GM19351 (cell line): Measurements from ENCODE around the gene USP32.
"Not testable (repeated sequence)": the region's sequence is repeated elsewhere in the genome, so short reads cannot be mapped to it uniquely, and the experiment has no call there.

ENCODE experiments used
- ATAC-seq: cut with Tn5 transposase; IDR thresholded peaks from one replicate; pipeline ENCODE4 v1.9.1; 2021; ENCODE audit warnings: mild to moderate bottlenecking, moderate library complexity; ENCODE audit not compliant: unreplicated experiment

The USP32 gene

DNA sequence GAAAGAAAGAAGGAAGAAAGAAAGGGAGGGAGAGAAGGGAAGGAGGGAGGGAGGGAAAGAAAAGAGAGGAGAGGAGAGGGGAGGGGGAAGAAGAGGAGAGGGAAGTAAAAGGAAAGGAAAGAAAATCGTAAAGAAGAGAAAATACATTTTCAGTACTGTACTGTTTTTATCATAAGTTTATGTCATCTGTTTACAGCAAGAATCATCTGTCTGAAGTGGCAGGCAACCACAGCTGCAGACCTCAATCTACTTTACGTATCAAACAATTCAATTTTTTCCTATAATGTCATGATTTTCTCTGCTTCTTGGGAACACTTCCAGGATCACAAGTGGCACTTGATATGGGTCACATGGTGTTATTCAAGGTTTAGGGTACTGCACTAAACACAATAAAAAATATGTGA, 58.3 kb downstream of the USP32 start:
- ATAC-seq: no peak

DNA sequence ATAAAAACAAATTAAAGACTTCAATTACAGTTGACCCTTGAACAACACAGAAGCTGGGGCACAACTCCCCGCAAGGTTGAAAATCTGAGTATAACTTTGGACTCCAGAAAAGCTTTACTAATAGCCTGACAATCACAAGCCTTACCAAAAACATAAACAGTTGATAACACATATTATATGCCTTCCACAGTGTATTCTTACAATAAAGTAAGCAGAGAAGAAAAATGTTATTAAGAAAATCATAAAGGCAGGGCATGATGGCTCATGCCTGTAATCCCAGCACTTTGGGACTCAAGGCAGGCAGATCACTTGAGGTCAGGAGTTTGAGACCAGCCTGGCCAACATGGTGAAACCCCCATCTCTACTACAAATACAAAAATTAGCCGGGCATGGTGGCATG, 58.9 kb downstream of the USP32 start:
- ATAC-seq: not testable (repeated sequence)

DNA sequence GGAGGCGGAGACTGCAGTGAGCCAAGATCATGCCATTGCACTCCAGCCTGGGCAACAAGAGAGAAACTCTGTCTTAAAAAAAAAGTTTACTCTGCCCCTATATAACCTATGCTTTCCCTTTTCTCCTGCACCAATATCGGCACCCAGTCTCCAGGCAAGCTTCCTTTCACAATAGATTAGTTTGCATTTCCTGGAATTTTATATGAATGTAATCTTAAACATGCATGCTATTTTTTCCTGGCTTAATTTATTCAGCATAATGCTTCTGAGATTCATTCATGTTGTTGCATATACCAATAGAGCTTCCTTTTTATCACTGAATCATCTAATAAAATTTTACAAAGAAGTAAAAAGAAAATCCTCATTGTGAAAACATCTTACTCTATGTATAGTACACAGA, 59.4 kb downstream of the USP32 start:
- ATAC-seq: no peak

DNA sequence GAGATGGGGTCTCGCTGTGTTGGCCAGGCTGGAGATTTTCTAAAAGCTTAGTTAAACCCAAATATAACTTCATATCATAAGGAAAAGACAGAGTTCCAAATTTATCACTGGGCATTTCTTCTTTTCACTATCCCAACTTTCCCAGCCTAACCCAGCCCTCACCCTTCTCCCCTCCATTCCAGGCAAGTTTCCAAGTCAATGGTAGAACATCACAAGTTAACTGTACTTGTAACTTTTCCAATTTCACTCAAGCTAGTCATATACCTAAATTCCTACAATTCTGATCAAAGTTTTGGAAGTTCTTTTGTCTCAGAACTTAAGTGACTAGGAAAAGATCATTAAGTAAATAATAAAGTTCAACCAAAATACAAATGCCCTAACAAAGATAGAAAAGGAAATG, 61.2 kb downstream of the USP32 start:
- ATAC-seq: no peak

DNA sequence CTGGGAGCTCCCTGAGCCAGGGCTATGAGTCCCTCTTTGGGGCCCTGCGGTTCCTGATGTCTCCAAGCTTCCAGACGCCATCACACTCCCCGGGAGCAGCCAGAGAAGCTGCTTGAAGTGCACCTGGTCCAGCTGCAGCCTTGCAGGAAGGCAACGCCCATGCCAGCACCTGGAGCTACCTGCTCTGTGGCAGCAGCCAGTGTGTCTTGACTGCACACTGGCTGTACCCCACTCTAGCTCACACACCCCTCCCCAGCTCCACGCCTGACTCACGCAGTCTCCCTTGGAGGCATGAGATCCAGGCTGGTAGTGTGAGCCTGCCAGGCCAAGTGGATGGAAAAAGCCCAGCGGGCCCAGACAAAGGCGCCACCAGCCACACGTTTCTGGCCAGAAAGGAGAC, 63.3 kb downstream of the USP32 start:
- ATAC-seq: no peak

DNA sequence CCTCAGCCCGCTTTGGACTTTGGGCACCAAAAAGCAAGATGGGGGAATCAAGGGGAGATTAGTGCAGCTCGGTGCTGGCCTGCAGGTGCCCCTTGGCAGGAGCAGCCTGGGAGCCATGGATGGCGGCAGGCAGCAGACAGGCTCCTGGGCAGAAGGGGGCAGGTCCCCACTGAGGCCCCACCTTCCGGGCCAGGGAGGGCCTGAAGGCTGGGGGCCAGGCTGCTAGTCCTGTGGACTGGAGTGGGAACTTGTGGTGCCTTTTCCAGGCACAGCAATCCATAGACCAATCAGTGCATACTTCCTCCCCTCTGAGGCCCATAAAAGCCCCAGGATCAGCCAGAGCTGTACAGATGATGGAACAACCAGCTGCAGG, 64.0 kb downstream of the USP32 start:
- ATAC-seq: no peak

DNA sequence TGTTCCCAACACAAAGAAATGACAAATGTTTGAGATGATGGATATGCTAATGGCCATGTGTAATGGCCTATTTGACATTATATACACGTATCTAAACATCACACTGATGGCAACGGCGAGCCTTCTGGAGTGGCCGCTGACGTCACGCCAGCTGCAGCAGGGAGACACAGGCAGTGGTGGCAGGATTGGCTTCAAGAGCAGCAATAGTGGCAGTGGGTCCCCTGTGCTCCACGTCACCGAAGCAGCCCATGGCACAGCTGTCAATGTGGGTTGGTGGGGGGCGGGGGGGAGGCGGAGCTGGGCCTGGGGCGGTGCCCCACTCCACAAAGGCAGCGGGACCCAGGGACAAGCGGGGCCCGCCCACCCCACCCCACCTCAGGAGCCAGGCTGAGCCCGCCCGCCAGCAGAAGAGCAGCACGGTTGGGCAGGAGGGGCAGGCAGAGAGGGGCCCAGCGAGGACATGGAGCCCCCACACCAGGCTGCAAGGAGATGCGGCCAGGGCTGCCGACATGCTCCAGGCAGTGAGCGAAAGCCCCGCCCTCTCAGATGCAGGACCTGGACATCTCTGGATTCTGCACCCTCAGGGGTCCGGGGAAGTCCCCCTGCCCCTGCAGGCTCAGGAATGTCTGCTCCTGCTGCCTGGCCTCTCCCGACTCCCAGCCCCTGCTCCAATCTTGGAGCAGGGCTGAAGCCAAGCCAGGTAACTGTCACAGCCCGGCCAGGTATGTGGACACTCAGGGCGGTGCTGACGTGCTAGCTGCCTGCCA, 64.6 kb downstream of the USP32 start:
- ATAC-seq: no peak

DNA sequence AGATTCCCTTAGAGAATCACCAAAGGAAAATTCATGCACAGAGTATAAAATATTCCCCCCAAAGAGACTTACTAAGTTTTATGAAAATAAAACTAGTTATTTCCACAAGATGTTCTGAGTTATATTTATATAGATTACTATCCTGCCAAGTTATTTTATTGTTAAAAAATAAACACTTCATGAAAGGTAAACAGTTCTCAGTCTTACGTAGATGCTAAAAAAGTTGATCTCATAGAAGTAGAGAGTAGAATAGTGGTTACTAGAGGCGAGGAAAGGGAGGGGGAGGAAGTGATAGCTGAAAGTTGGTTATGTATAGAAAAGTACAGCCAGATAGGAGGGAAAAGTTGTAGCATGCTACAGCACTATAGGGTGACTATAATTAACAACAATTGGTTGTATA, 65.2 kb downstream of the USP32 start:
- ATAC-seq: no peak

DNA sequence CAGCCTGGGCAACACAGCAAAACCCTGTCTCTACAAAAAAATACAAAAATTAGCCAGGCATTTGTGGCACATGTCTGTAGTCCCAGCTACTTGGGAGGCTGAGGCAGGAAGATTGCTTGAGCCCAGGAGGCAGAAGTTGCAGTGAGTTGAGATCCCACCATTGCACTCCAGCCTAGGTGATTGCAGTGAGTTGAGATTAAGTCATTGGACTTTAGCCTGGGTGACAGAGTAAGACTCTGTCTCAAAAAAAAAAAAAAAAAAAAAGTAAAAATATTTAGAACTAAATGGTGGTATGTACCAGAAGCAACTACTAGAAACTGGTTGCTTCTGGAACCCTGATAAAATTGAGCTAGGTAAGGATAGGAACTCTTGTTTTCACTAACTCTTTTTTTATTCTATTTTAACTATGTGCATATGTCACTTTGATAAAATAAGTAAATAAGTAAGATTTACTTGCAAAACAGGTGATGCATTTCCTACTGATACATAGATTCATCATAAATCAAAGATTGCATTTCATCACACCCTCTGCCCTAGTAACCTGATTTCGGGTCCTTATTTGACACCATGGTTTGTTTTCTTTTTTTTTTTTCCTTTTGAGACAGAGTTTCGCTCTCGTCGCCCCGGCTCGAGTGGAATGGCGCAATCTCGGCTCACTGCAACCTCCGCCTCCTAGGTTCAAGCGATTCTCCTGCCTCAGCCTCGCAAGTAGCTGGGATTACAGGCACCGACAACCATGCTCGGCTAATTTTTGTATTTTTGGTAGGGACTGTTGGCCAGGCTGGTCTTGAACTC, 66.0 kb downstream of the USP32 start:
- ATAC-seq: no peak

DNA sequence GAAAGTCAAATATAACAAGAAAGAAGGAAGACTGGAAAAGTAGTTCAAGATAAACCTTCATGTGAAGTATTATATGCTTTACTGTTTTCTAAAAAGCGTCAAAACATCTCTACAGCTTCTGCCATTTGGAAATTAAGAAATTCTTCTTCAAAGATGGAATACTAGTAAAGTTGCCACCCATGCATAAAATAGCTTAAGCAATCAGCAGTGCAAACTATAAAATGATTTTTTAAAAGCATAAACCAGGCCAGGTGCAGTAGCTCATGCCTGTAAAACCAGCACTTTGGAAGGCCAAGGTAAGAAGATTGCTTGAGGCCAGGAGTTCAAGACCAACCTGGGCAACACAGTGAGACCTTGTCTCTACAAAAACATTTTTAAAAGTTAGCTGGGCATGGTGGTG, 68.2 kb downstream of the USP32 start:
- ATAC-seq: no peak

DNA sequence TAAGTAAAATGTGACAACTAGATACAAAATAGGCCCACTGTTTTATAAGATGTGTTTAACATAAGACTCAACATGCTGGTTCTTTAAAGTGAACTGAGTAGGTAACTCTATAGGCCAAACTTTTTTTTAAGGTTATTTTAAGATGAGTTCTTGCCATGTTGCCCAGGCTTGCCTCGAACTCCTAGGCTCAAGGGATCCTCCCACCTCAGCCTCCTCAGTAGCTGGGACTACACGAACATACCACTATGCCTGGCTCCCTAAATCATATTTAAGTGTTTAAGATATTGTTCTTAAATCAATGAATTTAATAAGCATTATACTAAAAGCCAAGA, 69.9 kb downstream of the USP32 start:
- no peak for ATAC-seq

DNA sequence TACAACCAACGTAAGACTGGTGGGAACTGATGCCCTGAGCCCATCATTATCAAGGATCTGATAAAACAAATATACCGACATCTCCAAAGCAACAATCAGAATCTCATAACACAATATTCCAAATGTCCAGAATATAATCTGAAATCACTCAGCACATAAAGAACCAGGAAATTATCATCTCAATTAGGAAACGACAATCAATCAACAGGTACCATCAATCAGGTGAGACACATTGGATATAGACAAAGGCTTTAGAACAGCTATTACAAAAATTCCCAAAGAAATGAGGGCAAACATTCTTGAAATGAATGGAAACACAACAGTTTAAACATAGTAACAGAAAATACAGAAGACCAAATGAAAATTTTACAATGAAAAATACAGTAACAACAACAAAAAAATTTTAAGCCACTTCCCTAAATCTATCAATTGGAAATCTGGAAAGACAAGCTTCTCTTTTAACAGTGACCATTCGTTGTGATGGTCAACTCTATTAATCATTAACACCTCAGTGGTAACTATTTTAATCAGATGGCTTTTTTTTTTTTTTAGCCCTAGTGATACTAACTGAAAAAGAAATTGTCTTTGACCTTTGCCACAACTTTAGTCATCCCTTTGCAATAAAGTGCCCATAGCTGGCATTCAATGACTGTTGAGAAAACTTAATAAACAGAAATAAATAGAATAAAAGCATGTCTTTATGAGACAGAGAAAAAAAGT, 70.4 kb downstream of the USP32 start:
- ATAC-seq: no peak

DNA sequence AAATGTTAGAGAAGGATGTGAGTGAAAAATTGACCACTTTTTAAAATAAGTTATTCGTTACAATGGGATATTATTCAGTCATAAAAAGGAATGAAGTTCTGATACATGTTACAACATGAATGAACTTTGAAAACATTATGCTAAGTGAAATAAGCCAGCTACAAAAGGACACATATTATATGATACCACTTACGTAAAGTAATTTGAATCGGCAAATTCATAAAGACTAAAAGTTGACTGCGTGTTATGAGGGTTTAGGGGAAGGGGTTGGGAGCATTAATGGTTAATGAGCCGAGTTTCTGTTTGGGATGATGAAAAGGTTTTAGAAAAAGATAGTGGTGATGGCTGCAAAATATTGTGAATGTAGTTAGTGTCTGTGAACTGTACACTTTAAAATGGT, 73.1 kb downstream of the USP32 start:
- no peak for ATAC-seq

DNA sequence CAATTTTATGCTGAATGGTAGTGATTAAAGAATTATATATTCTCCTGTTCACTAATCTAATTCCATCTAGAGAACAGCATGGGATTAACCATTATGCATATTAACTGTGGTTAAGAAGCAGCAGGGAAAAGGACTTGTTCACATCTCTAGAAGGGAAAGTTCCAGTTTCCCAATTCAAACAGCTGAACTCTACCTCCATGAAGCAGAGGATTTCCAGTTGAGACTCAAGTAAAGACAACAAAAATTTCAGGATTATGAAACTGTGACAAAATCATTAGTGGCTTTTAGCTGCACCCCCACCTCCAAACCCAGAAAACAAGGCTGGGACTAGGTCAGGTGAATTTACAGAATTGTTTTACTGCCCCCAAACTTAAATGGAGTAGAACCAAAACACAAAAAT, 73.6 kb downstream of the USP32 start:
- no peak for ATAC-seq

DNA sequence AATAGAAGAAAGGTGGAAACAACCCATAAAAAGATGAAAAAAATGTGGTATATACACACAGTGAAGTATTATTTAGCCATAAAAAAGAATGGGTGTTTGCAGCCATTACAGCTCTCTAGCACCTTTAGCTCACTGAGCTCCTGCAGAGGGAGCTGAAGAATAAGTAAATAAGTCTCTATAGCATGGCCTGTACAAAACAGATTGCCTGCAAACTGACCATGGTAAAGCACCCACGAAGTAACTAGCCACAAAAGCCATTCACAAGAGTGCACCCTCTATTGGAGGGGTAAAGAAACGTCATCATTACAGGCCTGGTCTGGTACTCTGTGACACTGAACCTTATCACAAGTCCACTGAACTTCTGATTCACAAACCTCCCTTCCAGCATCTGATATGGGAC, 76.3 kb downstream of the USP32 start:
- ATAC-seq: no peak

DNA sequence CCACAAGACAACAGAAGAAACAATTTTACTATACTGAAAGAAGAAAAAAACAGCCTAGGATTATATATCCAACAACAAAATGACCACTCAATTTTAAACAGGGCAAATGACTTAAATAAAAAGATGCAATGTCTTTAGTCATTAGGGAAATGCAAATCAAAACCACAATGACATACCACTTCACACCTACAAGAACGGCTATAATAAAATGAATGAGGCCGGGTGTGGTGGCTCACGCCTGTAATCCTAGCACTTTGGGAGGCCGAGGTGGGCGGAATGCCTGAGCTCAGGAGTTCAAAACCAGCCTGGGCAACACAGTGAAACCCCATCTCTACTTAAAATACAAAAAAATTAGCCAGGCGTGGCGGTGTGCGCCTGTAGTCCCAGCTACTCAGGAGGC, 77.0 kb downstream of the USP32 start:
- ATAC-seq: peak; percentile 31

DNA sequence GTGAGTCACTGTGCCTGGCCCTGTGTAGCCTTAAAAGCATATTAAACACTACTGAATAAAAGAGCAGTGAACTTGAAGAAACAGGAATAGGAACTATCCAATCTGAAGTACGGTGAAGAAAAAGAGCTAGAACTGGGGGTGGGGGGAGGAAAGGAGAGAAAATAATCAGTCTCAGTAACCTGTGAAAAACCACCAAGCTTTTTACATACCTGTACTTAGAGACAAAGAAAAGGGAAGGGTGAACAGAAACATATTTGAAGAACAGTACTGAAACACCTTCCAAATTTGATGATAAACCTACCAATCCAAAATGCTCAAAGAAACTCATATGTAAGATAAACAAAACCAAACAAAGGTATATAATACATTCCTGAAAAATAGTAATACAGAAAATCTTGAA, 77.5 kb downstream of the USP32 start:
- peak; percentile 63 for ATAC-seq

DNA sequence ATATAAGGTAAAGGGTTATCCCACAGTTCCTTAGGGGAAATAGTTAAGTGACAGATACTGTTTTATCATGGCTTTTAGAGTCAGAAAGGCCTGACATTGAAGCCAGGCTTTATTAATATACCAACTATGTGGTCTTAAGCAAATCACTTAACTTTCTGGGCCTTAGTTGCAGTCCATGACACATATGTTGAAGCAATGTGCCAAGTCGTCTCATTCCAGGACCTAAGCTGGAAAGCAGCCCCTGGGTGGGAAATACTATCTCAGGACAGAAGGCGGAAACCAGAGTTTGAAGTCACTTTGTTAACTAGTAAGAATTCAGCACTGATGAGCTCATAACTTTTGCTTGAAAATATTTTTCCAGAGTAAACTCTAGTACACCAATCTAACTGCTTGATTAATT, 80.0 kb downstream of the USP32 start:
- ATAC-seq: no peak

DNA sequence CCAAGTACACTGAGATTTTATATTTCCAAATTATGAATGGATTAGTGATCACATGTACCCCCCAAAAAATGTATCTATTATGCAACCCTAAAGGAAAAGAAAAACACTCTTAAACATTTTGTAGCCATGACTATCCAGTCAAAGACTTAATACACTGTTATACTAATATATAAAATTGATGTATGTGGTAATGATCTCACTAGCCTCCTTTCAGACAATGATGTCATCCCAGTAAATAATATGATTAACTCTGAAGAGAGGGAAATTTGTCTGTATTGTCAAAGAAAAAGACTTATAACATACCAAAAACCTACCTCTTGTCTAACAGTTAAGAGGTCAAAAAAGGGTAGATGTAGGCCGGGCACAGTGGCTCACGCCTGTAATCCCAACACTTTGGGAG, 80.7 kb downstream of the USP32 start:
- no peak for ATAC-seq

DNA sequence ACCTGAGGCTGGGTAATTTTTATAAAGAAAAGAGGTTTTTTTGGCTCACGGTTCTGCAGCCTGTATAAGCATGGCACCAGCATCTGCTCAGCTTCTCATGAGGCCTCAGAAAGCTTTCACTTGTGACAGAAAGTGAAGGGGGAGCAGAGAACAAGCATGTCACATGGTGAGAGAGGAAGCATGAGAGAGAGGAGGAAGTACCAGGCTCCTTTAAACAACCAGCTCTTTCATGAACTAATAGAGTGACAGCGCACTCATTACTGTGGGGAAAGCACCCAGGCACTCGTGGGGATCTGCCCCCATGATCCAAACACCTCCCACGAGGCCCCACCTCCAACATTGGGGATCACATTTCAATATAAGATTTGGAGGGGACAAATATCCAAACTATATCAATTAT, 86.8 kb downstream of the USP32 start:
- peak; percentile 75 for ATAC-seq

DNA sequence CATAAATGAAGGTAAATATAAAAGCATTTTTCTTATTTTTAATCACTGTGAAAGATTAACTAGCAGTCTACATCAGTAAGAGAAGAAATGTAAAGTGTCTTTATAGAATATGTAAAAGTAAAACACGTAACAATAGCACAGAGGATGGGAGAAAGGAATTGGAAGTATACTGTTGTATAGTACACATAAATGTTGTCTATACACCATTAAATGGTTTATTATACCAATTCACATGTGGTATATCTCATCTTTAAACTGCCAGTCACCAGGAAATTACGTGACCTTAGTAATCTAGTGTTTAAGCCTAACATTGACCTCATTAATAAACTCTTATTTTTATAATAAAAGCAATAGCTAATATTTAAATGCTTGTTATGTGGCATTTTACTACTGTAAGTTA, 87.4 kb downstream of the USP32 start:
- ATAC-seq: no peak
